SK-N-SH (cell line): ENCODE data around the gene DLX6.

ENCODE experiments used
- ELF1 ChIP-seq: IDR thresholded peaks from 2 replicates; pipeline ENCODE4 v1.4.0; 2012
- EP300 ChIP-seq, 2 experiments: IDR thresholded peaks; 2 replicates each; pipeline versions ENCODE4 v1.4.0 to v1.6.1; 2012; ENCODE audit warnings: borderline replicate concordance in 1 of 2, low read depth in 1 of 2, low read length in 1 of 2
- FOSL2 ChIP-seq: IDR thresholded peaks from 2 replicates; pipeline ENCODE4 v1.4.0; 2012; ENCODE audit warnings: low read depth, mild to moderate bottlenecking, moderate library complexity, borderline replicate concordance
- MXI1 ChIP-seq: IDR thresholded peaks from 2 replicates; pipeline ENCODE4 v1.6.1; 2012; ENCODE audit warnings: mild to moderate bottlenecking, low read depth, low read length, improper control_type of control experiment
- NFIC ChIP-seq: IDR thresholded peaks from 2 replicates; pipeline ENCODE4 v1.4.0; 2012; ENCODE audit warnings: borderline replicate concordance
- TEAD4 ChIP-seq: IDR thresholded peaks from 2 replicates; pipeline ENCODE4 v1.4.0; 2012; ENCODE audit warnings: mild to moderate bottlenecking, borderline replicate concordance; ENCODE audit not compliant: insufficient read depth
- TF ChIP-seq, protein P1 (sequence below): fragments of 200-600 bp; sonication (generic); IDR thresholded peaks from 2 replicates; pipeline ENCODE4 v1.6.1; 2017; ENCODE audit warnings: antibody characterized with exemption, mild to moderate bottlenecking, moderate library complexity

DNA sequence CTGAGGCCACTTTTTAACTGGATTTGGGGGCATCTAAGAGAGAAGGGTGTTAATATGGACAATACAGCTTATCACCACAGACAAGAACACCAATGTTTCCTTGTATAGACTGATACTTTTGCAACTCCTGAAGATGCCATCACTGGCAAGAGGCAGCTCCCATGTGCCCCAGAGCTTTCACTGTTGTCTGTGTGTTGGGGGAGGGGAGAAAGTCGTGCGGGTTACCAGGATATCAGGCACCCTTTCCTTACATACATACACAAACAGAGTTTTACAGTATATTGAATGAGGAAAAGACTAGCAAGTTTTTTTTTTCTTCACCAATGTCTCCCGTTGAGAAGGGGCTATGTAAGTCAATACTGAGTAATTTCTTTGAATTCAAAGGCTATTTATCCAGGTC is 4.1 kb upstream of the DLX6 start:
- no peak for TF ChIP-seq EP300 (IDR thresholded peaks at IDR 0.05; ENCODE audit: borderline replicate concordance in 1 of 2, low read depth in 1 of 2, low read length in 1 of 2)
- TF ChIP-seq, protein P1, sequence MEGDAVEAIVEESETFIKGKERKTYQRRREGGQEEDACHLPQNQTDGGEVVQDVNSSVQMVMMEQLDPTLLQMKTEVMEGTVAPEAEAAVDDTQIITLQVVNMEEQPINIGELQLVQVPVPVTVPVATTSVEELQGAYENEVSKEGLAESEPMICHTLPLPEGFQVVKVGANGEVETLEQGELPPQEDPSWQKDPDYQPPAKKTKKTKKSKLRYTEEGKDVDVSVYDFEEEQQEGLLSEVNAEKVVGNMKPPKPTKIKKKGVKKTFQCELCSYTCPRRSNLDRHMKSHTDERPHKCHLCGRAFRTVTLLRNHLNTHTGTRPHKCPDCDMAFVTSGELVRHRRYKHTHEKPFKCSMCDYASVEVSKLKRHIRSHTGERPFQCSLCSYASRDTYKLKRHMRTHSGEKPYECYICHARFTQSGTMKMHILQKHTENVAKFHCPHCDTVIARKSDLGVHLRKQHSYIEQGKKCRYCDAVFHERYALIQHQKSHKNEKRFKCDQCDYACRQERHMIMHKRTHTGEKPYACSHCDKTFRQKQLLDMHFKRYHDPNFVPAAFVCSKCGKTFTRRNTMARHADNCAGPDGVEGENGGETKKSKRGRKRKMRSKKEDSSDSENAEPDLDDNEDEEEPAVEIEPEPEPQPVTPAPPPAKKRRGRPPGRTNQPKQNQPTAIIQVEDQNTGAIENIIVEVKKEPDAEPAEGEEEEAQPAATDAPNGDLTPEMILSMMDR, result no peak
- TF ChIP-seq MXI1, result no peak
- TF ChIP-seq FOSL2, result no peak
- TF ChIP-seq TEAD4, result no peak
- TF ChIP-seq ELF1, result no peak
- TF ChIP-seq NFIC, result no peak
